Measurements from ENCODE around the gene YARS1. TPM values are rescaled to one million over a fixed set of nuclear protein-coding genes. Genes with fewer than 3 reads are reported as not detected.

The YARS1 gene
- total RNA-seq, 1 donor from 2014 or later = 160 TPM

DNA sequence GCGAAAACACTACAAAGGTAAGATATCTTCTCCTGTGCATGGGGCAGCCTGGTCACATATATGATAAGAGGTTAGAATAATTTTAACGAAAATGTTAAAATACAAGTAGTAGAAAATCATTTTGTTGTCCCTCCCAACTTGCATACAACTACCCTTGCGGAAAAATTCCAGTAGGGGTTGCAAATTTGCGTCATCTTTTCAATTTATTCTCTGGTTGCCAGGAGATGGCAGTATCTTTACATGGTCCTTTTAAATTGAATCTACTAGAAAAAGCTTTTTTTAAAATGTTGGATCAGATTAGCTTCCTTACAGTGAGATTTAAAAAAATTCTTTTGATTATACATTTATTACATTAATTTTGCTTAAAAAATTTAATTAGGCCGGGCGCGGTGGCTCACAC is 11.2 kb upstream of the YARS1 start:
- TF ChIP-seq, protein P1, sequence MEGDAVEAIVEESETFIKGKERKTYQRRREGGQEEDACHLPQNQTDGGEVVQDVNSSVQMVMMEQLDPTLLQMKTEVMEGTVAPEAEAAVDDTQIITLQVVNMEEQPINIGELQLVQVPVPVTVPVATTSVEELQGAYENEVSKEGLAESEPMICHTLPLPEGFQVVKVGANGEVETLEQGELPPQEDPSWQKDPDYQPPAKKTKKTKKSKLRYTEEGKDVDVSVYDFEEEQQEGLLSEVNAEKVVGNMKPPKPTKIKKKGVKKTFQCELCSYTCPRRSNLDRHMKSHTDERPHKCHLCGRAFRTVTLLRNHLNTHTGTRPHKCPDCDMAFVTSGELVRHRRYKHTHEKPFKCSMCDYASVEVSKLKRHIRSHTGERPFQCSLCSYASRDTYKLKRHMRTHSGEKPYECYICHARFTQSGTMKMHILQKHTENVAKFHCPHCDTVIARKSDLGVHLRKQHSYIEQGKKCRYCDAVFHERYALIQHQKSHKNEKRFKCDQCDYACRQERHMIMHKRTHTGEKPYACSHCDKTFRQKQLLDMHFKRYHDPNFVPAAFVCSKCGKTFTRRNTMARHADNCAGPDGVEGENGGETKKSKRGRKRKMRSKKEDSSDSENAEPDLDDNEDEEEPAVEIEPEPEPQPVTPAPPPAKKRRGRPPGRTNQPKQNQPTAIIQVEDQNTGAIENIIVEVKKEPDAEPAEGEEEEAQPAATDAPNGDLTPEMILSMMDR (IDR thresholded peaks at IDR 0.05) = peak; percentile 76
- H3K4me1 Mint-ChIP-seq (ENCODE audit: low read depth) = no peaks in the 10 kb centered on the region
- H3K36me3 Mint-ChIP-seq (ENCODE audit: low read depth) = peaks cover 30% of the 10 kb centered on the region
- DNase-seq (ENCODE audit: low spot score) = no peak
- H3K27ac Mint-ChIP-seq (ENCODE audit: unreplicated experiment) = no peak overlapping the region
- H3K4me3 Mint-ChIP-seq (ENCODE audit: unreplicated experiment) = no peak overlapping the region
- H3K27me3 Mint-ChIP-seq (ENCODE audit: low read depth) = no peaks in the 10 kb centered on the region
- H3K9me3 Mint-ChIP-seq (ENCODE audit: low read depth) = no peaks in the 10 kb centered on the region

DNA sequence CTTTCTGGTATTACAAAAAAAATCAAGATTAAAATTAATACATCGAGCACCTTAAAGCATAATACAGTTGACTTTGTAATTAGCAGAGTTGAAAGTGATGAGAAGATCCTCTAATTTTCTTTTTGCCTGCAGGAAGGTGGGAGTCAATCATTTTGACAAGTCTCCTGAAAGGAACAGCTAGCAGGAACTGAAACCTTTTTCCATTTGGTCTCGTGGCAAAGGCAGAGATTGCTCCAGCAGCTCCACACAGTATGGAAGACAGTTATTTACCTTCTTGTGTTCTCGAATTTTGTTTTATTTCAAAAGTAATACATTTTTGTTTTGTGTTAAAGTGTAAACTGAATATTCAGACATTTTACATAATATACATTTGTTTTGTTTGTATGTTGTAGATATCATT is 8.0 kb upstream of the YARS1 start:
- peaks cover 23% of the 10 kb centered on the region for H3K36me3 Mint-ChIP-seq (ENCODE audit: low read depth)
- H3K4me3 Mint-ChIP-seq (ENCODE audit: unreplicated experiment) = no peak overlapping the region
- no peak overlapping the region for H3K27ac Mint-ChIP-seq (ENCODE audit: unreplicated experiment)
- no peak for DNase-seq (ENCODE audit: low spot score)
- H3K4me1 Mint-ChIP-seq (ENCODE audit: low read depth) = no peaks in the 10 kb centered on the region
- H3K27me3 Mint-ChIP-seq (ENCODE audit: low read depth) = no peaks in the 10 kb centered on the region
- H3K9me3 Mint-ChIP-seq (ENCODE audit: low read depth) = no peaks in the 10 kb centered on the region
- TF ChIP-seq, protein P1 (IDR thresholded peaks at IDR 0.05) = no peak

GRCh38 chr1:32818804-32819541 is 1.8 kb upstream of the YARS1 start:
- TF ChIP-seq, protein P1 (IDR thresholded peaks at IDR 0.05) = no peak
- no peaks in the 10 kb centered on the region for H3K9me3 Mint-ChIP-seq (ENCODE audit: low read depth)
- peaks cover 2% of the 10 kb centered on the region for H3K36me3 Mint-ChIP-seq (ENCODE audit: low read depth)
- H3K27ac Mint-ChIP-seq (ENCODE audit: unreplicated experiment) = peak overlapping the region; percentile 100
- no peak for DNase-seq (ENCODE audit: low spot score)
- peak overlapping the region; percentile 98 for H3K4me3 Mint-ChIP-seq (ENCODE audit: unreplicated experiment)
- no peaks in the 10 kb centered on the region for H3K27me3 Mint-ChIP-seq (ENCODE audit: low read depth)
- peaks cover 36% of the 10 kb centered on the region for H3K4me1 Mint-ChIP-seq (ENCODE audit: low read depth)

DNA sequence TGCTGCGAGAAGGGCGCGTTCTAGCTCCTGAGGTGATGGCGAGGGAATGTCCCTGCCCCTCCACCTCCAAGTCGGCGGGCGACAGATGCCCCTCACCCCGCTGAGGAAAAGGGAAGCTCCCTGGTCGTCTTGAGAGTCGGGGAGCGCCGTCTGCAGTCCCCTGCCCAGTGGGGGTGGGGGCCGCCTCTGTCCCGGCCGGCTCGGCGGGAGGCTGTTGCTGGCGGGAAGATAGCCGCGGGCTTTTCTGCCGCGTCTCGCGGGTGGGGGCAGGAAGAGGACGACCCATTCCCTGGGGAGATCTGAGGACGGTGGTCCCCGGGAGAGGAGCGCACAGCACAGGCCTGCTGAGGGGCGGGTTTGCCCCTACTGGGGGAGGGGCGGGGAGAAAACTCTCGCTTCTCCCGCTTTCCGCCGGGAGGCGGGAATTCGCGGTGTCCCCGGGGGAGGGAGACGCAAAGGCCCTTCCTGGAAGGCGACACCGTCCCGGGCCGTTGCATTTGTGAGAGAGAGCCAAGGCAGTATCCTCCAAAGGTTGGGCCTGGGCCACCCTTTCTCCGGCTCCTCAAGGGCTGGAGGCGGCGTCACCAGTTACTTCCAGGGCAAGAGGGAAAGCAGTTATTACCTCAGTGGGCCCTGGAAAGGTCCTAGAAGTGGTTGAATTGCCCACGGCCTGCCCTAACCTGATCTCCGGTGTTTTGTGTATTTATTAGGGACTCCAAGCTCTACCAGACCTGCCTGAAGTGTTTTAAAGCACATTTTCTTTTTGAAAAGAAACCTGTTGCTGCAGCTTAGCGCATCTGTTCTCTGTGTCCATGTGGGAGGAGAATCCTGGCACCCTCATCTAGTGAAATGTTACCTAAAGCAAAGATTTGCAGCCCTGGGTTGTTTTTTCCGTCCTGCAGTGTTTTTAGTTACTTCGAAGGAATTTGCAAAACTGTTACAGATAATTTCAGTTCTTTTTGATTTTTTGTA is 943 bp upstream of the YARS1 start:
- peaks cover 7% of the 10 kb centered on the region for H3K36me3 Mint-ChIP-seq (ENCODE audit: low read depth)
- no peak for DNase-seq (ENCODE audit: low spot score)
- no peaks in the 10 kb centered on the region for H3K27me3 Mint-ChIP-seq (ENCODE audit: low read depth)
- TF ChIP-seq, protein P1 (IDR thresholded peaks at IDR 0.05) = peak; percentile 40
- H3K4me3 Mint-ChIP-seq (ENCODE audit: unreplicated experiment) = peak overlapping the region; percentile 98
- H3K27ac Mint-ChIP-seq (ENCODE audit: unreplicated experiment) = peak overlapping the region; percentile 100
- H3K9me3 Mint-ChIP-seq (ENCODE audit: low read depth) = no peaks in the 10 kb centered on the region
- peaks cover 42% of the 10 kb centered on the region for H3K4me1 Mint-ChIP-seq (ENCODE audit: low read depth)

GRCh38 chr1:32816676-32817158 is 441 bp downstream of the YARS1 start:
- Mint-ChIP-seq H3K36me3 (ENCODE audit: low read depth) (peaks cover 7% of the 10 kb centered on the region), H3K4me3 (ENCODE audit: unreplicated experiment) (peak overlapping the region; percentile 98), H3K27me3 (ENCODE audit: low read depth) (no peaks in the 10 kb centered on the region), H3K4me1 (ENCODE audit: low read depth) (peaks cover 54% of the 10 kb centered on the region), H3K27ac (ENCODE audit: unreplicated experiment) (peak overlapping the region; percentile 100), H3K9me3 (ENCODE audit: low read depth) (no peaks in the 10 kb centered on the region)
- DNase-seq (ENCODE audit: low spot score) = no peak
- TF ChIP-seq, protein P1 (IDR thresholded peaks at IDR 0.05) = no peak

All from chondrocyte (in vitro differentiated cells).